ENCODE data around the gene OARD1. TPM values are rescaled to one million over a fixed set of nuclear protein-coding genes. Genes with fewer than 3 reads are reported as not detected.

The OARD1 gene
- total and polyA plus RNA-seq, 2 of the 8 experiments (the other 6 are each of a cell fraction or from before 2014, with no cell fraction given): 16.8 to 35.8 TPM

DNA sequence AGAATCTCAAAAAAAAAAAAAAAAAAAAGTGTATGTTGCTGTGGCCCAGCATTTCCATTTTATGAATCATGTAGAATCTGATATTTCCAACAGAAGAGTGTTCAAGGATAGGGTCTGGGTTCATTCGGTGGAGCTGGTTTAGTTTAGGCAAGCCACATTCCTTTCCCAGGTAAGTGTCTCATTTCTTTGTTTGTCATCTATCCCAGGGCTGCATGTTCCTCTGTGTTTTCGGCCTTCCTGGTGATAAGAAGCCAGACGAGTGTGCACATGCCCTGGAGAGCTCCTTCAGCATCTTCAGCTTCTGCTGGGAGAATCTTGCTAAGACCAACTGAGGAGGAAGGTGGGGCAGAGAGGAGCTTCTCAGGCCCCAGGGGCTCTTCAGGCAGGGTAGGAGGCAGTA lies 38.9 kb upstream of the OARD1 start (continued):
- TF ChIP-seq, protein P1, sequence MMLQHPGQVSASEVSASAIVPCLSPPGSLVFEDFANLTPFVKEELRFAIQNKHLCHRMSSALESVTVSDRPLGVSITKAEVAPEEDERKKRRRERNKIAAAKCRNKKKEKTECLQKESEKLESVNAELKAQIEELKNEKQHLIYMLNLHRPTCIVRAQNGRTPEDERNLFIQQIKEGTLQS (IDR thresholded peaks at IDR 0.05; ENCODE audit: insufficient read depth, low read depth, low read length): no peak
- TF ChIP-seq PHF8 (conservative IDR thresholded peaks at IDR 0.05; ENCODE audit: low read depth, low read length) (no peak), KDM4A (IDR thresholded peaks at IDR 0.05; ENCODE audit: low read depth, low read length, severe bottlenecking) (no peak), SP4 (IDR thresholded peaks at IDR 0.05; ENCODE audit: low read length) (no peak)
